Measurements from ENCODE around the gene OPHN1.

The OPHN1 gene

GRCh38 chrX:68358679-68359078 lies 74.6 kb downstream of the OPHN1 start:
- TF ChIP-seq GATA3 (IDR thresholded peaks at IDR 0.05; ENCODE audit: low read depth, low read length) (no peak), GATA2 (IDR thresholded peaks at IDR 0.05; ENCODE audit: low read depth, low read length) (no peak)

- no peak for TF ChIP-seq GATA3 (IDR thresholded peaks at IDR 0.05; ENCODE audit: low read depth, low read length)
- no peak for TF ChIP-seq GATA2 (IDR thresholded peaks at IDR 0.05; ENCODE audit: low read depth, low read length)
Measured at GRCh38 chrX:68355629-68355920, 77.7 kb downstream of the OPHN1 start.

GRCh38 chrX:68354879-68355628 lies 78.2 kb downstream of the OPHN1 start:
- TF ChIP-seq GATA2 (IDR thresholded peaks at IDR 0.05; ENCODE audit: low read depth, low read length), result no peak
- TF ChIP-seq GATA3 (IDR thresholded peaks at IDR 0.05; ENCODE audit: low read depth, low read length), result no peak

GRCh38 chrX:68345025-68345424 lies 88.3 kb downstream of the OPHN1 start:
- TF ChIP-seq GATA3 (IDR thresholded peaks at IDR 0.05; ENCODE audit: low read depth, low read length) (no peak), GATA2 (IDR thresholded peaks at IDR 0.05; ENCODE audit: low read depth, low read length) (no peak)

GRCh38 chrX:68343551-68343950 lies 89.7 kb downstream of the OPHN1 start:
- TF ChIP-seq GATA2 (IDR thresholded peaks at IDR 0.05; ENCODE audit: low read depth, low read length) (no peak), GATA3 (IDR thresholded peaks at IDR 0.05; ENCODE audit: low read depth, low read length) (no peak)

- no peak for TF ChIP-seq GATA3 (IDR thresholded peaks at IDR 0.05; ENCODE audit: low read depth, low read length)
- TF ChIP-seq GATA2 (IDR thresholded peaks at IDR 0.05; ENCODE audit: low read depth, low read length), result no peak
Measured at GRCh38 chrX:68332201-68332731, 101.0 kb downstream of the OPHN1 start.

GRCh38 chrX:68307769-68308168 lies 125.5 kb downstream of the OPHN1 start:
- no peak for TF ChIP-seq GATA2 (IDR thresholded peaks at IDR 0.05; ENCODE audit: low read depth, low read length)
- no peak for TF ChIP-seq GATA3 (IDR thresholded peaks at IDR 0.05; ENCODE audit: low read depth, low read length)

GRCh38 chrX:68304602-68305001 lies 128.7 kb downstream of the OPHN1 start:
- TF ChIP-seq GATA3 (IDR thresholded peaks at IDR 0.05; ENCODE audit: low read depth, low read length), result no peak
- no peak for TF ChIP-seq GATA2 (IDR thresholded peaks at IDR 0.05; ENCODE audit: low read depth, low read length)

- no peak for TF ChIP-seq GATA2 (IDR thresholded peaks at IDR 0.05; ENCODE audit: low read depth, low read length)
- no peak for TF ChIP-seq GATA3 (IDR thresholded peaks at IDR 0.05; ENCODE audit: low read depth, low read length)
Measured at GRCh38 chrX:68299898-68300297, 133.4 kb downstream of the OPHN1 start.

GRCh38 chrX:68292471-68292870 lies 140.8 kb downstream of the OPHN1 start:
- TF ChIP-seq GATA3 (IDR thresholded peaks at IDR 0.05; ENCODE audit: low read depth, low read length), result no peak
- no peak for TF ChIP-seq GATA2 (IDR thresholded peaks at IDR 0.05; ENCODE audit: low read depth, low read length)

GRCh38 chrX:68288127-68288526 lies 145.2 kb downstream of the OPHN1 start:
- no peak for TF ChIP-seq GATA2 (IDR thresholded peaks at IDR 0.05; ENCODE audit: low read depth, low read length)
- TF ChIP-seq GATA3 (IDR thresholded peaks at IDR 0.05; ENCODE audit: low read depth, low read length), result no peak

GRCh38 chrX:68287419-68287818 lies 145.9 kb downstream of the OPHN1 start:
- TF ChIP-seq GATA2 (IDR thresholded peaks at IDR 0.05; ENCODE audit: low read depth, low read length) (no peak), GATA3 (IDR thresholded peaks at IDR 0.05; ENCODE audit: low read depth, low read length) (no peak)

GRCh38 chrX:68286980-68287379 lies 146.3 kb downstream of the OPHN1 start:
- no peak for TF ChIP-seq GATA2 (IDR thresholded peaks at IDR 0.05; ENCODE audit: low read depth, low read length)
- no peak for TF ChIP-seq GATA3 (IDR thresholded peaks at IDR 0.05; ENCODE audit: low read depth, low read length)

GRCh38 chrX:68286076-68286475 lies 147.2 kb downstream of the OPHN1 start:
- TF ChIP-seq GATA3 (IDR thresholded peaks at IDR 0.05; ENCODE audit: low read depth, low read length), result no peak
- TF ChIP-seq GATA2 (IDR thresholded peaks at IDR 0.05; ENCODE audit: low read depth, low read length), result no peak

- TF ChIP-seq GATA2 (IDR thresholded peaks at IDR 0.05; ENCODE audit: low read depth, low read length), result no peak
- TF ChIP-seq GATA3 (IDR thresholded peaks at IDR 0.05; ENCODE audit: low read depth, low read length), result no peak
Measured at GRCh38 chrX:68284281-68284904, 148.9 kb downstream of the OPHN1 start.

Measured in SH-SY5Y (cell line).